Measurements from ENCODE around the gene KCNK15. TPM values are rescaled to one million over a fixed set of nuclear protein-coding genes. Genes with fewer than 3 reads are reported as not detected.

The KCNK15 gene
- total and polyA plus RNA-seq, 10 of the 15 experiments (the other 5 are each of a cell fraction or from before 2014, with no cell fraction given): not detected

DNA sequence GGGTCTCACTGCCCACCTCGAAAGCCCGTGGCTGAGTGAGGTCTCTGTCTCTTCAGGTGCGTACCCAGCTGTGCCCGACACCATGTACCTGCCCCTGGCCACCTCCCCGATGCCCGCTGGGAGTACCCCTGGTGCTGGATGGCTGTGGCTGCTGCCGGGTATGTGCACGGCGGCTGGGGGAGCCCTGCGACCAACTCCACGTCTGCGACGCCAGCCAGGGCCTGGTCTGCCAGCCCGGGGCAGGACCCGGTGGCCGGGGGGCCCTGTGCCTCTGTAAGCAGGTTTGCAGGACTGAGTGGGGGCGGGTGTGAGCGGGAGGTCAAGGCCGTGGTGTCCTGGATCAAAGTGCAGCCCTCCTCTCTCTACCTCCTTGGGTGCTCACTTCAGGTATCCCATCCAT is 25.8 kb upstream of the KCNK15 start (continued):
- TF ChIP-seq, protein P1, sequence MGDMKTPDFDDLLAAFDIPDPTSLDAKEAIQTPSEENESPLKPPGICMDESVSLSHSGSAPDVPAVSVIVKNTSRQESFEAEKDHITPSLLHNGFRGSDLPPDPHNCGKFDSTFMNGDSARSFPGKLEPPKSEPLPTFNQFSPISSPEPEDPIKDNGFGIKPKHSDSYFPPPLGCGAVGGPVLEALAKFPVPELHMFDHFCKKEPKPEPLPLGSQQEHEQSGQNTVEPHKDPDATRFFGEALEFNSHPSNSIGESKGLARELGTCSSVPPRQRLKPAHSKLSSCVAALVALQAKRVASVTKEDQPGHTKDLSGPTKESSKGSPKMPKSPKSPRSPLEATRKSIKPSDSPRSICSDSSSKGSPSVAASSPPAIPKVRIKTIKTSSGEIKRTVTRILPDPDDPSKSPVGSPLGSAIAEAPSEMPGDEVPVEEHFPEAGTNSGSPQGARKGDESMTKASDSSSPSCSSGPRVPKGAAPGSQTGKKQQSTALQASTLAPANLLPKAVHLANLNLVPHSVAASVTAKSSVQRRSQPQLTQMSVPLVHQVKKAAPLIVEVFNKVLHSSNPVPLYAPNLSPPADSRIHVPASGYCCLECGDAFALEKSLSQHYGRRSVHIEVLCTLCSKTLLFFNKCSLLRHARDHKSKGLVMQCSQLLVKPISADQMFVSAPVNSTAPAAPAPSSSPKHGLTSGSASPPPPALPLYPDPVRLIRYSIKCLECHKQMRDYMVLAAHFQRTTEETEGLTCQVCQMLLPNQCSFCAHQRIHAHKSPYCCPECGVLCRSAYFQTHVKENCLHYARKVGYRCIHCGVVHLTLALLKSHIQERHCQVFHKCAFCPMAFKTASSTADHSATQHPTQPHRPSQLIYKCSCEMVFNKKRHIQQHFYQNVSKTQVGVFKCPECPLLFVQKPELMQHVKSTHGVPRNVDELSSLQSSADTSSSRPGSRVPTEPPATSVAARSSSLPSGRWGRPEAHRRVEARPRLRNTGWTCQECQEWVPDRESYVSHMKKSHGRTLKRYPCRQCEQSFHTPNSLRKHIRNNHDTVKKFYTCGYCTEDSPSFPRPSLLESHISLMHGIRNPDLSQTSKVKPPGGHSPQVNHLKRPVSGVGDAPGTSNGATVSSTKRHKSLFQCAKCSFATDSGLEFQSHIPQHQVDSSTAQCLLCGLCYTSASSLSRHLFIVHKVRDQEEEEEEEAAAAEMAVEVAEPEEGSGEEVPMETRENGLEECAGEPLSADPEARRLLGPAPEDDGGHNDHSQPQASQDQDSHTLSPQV (IDR thresholded peaks at IDR 0.05): no peak

DNA sequence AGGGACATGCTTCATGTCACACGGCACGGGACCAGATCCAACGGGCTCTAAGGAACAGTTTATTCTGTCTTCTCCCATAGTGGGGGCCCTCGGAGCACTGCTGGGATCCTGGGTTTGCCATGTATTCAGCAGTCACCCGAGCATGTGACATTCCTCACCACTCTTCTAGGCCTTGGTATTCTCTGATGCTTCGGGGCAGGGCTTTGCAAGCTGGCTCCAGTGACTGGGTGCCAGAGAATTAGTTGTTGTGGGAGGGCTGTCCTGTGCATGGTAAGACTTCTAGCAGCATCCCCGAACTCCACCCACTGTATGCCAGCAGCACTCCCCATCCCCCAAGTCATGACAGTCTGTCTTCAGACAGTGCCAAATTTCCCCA is 25.1 kb upstream of the KCNK15 start:
- TF ChIP-seq NFXL1 (IDR thresholded peaks at IDR 0.05; ENCODE audit: borderline replicate concordance) (no peak), CREB1 (IDR thresholded peaks at IDR 0.05; ENCODE audit: low read depth) (no peak), BRCA1 (IDR thresholded peaks at IDR 0.05; ENCODE audit: low read depth, low read length) (no peak), ZNF384 (IDR thresholded peaks at IDR 0.05; ENCODE audit: borderline replicate concordance, low read depth, low read length) (no peak), SRF (IDR thresholded peaks at IDR 0.05; ENCODE audit: low read depth in 2 of 2, low read length in 2 of 2) (no peak), SMAD1 (IDR thresholded peaks at IDR 0.05; ENCODE audit: low read depth, partially characterized antibody) (no peak), KLF5 (IDR thresholded peaks at IDR 0.05; ENCODE audit: partially characterized antibody) (no peak), SREBF1 (IDR thresholded peaks at IDR 0.05; ENCODE audit: low read length) (no peak), NR2C1 (IDR thresholded peaks at IDR 0.05) (no peak), POLR2A (IDR thresholded peaks at IDR 0.05; ENCODE audit: low read depth, low read length) (no peak), BCL11A (IDR thresholded peaks at IDR 0.05; ENCODE audit: low read depth, low read length) (no peak), NFYB (IDR thresholded peaks at IDR 0.05; ENCODE audit: insufficient read depth, low read depth, low read length) (no peak), TBL1XR1 (IDR thresholded peaks at IDR 0.05; ENCODE audit: low read depth, low read length) (no peak), SPI1 (IDR thresholded peaks at IDR 0.05; ENCODE audit: borderline replicate concordance, insufficient read depth, low read depth, low read length) (no peak), SP1 (IDR thresholded peaks at IDR 0.05; ENCODE audit: low read depth, low read length) (no peak)
- TF ChIP-seq, protein P2, sequence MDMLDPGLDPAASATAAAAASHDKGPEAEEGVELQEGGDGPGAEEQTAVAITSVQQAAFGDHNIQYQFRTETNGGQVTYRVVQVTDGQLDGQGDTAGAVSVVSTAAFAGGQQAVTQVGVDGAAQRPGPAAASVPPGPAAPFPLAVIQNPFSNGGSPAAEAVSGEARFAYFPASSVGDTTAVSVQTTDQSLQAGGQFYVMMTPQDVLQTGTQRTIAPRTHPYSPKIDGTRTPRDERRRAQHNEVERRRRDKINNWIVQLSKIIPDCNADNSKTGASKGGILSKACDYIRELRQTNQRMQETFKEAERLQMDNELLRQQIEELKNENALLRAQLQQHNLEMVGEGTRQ (IDR thresholded peaks at IDR 0.05; ENCODE audit: borderline replicate concordance, low read depth, low read length): no peak
- H3K36me3 ChIP-seq (ENCODE audit: control insufficient read depth in 2 of 2, insufficient read depth in 2 of 2, low read length in 1 of 2): no peaks in the 10 kb centered on the region
- intact Hi-C loops (cut with micrococcal nuclease; ENCODE audit: unreplicated experiment) (no loop called here), in situ Hi-C loops (cut with MboI) (no loop called here)
- no peak overlapping the region for H2AFZ ChIP-seq (ENCODE audit: control insufficient read depth, low read depth, low read length)
- ATAC-seq: no peak
- H3K4me3 ChIP-seq: no peak overlapping the region
- WGBS (ENCODE audit: insufficient coverage, insufficient replicate concordance, low lambda C conversion rate, missing lambda C conversion rate): under 1% methylated on average over 7 of the region's 7 CpGs
- FAIRE-seq: no peak
- BruUV-seq (replicated peaks): no TSS peak
- no peaks in the 10 kb centered on the region for H3K4me1 ChIP-seq (ENCODE audit: control insufficient read depth, insufficient read depth, low read length)
- ChIA-PET CTCF (interaction anchor here (1.6 kb wide), 1 partner anchor 12 kb away, joined by 8 read pairs; no protein-coding TSS in a partner anchor), POLR2A (no interaction called here), RAD21 (ENCODE audit: unreplicated experiment) (no interaction called here), SMC1A (ENCODE audit: uncharacterized antibody, unreplicated experiment) (no interaction called here)
- DNase-seq (ENCODE audit: low read depth, low spot score): no peak
- peaks cover 0 to 1% of the 10 kb centered on the region in 2 experiments; a peak in 2 of 4 replicates for H3K27me3 ChIP-seq (replicated peaks in 1 of 2; ENCODE audit: control insufficient read depth in 2 of 2, insufficient read depth in 2 of 2, low read length in 1 of 2)
- no peak overlapping the region for H3K27ac ChIP-seq (ENCODE audit: control insufficient read depth, insufficient read depth)
- H3K79me2 ChIP-seq (ENCODE audit: control insufficient read depth, insufficient read depth, low read length): no peaks in the 10 kb centered on the region
- H4K20me1 ChIP-seq (ENCODE audit: control insufficient read depth, insufficient read depth): no peaks in the 10 kb centered on the region
- H3K9me3 ChIP-seq (replicated peaks; ENCODE audit: control insufficient read depth, insufficient read depth, low read length): no peaks in the 10 kb centered on the region
- no peak overlapping the region for H3K9ac ChIP-seq (ENCODE audit: control insufficient read depth, insufficient read depth, low read length)
- H3K4me2 ChIP-seq (ENCODE audit: control insufficient read depth, insufficient read depth): no peak overlapping the region
